Measurements from ENCODE around the gene DEFB126.

GRCh38 chr20:187733-188132 is 45.3 kb downstream of the DEFB126 start:
- TF ChIP-seq CTCF (IDR thresholded peaks at IDR 0.05) (no peak), SIN3A (IDR thresholded peaks at IDR 0.05; ENCODE audit: borderline replicate concordance, insufficient read depth, low read depth, low read length) (no peak), REST (IDR thresholded peaks at IDR 0.05; ENCODE audit: insufficient read depth in 1 of 2, low read depth in 2 of 2, low read length in 1 of 2) (no peak), POLR2AphosphoS5 (IDR thresholded peaks at IDR 0.05; ENCODE audit: low read depth, low read length) (no peak), TCF7L2 (IDR thresholded peaks at IDR 0.05; ENCODE audit: low read depth, low read length) (no peak)

All from Panc1 (cell line).